Stimulated activated CD8-positive, alpha-beta memory T cell treated with anti-CD3 and anti-CD28 coated beads, Interleukin-12 subunit alpha, Interleukin-12 subunit beta, amount 100 ng/mL, for 1 hour (primary cell): Measurements from ENCODE around the gene SLC6A3.

ENCODE experiments used
- DNase-seq: peaks from one replicate; pipeline ENCODE4 v3.0.0-alpha.2; 2020; ENCODE audit warnings: low read depth

Gene SLC6A3

GRCh38 chr5:1445313-1445688 is at the start of gene SLC6A3:
Gene SLC6A3, minus strand, starts transcription at chr5:1445440. Its CDS starts 2,243 bp downstream, at chr5:1443197.
- no peak for DNase-seq

GRCh38 chr5:1493941-1494340 is 48.7 kb upstream of the SLC6A3 start:
- DNase-seq: no peak

GRCh38 chr5:1493413-1493812 is 48.2 kb upstream of the SLC6A3 start:
- DNase-seq: no peak

DNA sequence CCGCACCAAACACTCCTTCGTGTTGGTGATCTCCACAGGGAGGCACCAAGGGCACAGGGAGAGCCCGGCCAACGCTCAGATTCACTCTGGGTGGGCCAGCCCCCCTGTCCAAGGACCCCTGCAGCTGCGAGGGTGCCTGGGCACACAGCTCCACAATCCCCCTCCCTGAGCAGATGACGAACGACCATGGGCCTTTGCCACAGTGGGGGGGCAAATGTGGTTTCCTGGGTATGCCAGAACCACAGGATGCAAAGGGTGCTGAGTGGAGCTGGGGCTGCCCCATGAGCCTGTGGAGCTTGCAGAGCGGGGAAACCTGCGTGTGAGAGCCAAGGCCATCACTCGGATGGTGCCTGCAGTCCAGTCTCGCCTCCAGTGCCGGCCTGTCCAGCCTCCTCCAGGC is 47.5 kb upstream of the SLC6A3 start:
- DNase-seq: no peak

DNA sequence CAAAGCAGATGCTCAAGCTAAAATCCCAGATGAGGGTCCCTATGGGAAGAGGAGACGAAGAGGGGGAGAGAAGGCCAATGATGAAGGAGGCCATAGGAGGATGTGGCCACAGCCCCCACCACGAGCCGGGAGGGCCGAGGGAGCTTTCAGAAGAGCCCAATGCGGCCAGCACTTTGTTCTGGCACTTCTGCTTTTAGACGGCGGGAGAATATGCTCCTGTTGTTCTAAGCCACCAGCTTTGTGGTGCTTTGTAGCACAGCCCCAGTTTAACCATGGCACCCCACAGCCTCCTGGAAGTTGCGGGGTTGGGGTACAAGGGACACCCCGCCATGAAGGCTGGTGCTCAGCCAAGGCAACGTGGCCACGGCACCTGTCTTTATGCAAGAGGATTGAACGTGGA is 45.1 kb upstream of the SLC6A3 start:
- DNase-seq: no peak

- DNase-seq: no peak
Measured at GRCh38 chr5:1489754-1490153, 44.5 kb upstream of the SLC6A3 start.

GRCh38 chr5:1488882-1489680 is 43.8 kb upstream of the SLC6A3 start:
- no peak for DNase-seq

- no peak for DNase-seq
Measured at GRCh38 chr5:1487079-1487764, 42.0 kb upstream of the SLC6A3 start.

DNA sequence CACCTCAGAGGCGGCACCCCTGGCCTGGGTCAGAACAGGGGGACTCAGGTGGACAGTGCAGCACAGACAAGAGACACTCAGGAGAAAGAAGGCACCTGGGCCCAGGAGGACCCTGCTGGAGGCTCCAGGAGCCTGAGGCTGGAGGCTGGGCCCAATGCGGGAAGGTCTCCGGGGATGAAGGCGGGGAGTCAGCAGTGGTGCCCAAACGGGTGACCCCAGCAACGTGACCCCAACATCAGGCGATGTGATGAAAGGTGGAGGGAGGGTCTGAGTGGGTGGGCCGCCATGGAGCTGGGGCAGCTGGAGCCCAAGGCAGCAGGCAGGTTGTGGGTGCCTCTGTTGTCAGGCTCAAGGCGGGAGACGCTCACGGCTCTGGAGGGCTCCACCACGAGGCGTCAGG is 41.0 kb upstream of the SLC6A3 start:
- no peak for DNase-seq

GRCh38 chr5:1485579-1486118 is 40.4 kb upstream of the SLC6A3 start:
- no peak for DNase-seq

DNA sequence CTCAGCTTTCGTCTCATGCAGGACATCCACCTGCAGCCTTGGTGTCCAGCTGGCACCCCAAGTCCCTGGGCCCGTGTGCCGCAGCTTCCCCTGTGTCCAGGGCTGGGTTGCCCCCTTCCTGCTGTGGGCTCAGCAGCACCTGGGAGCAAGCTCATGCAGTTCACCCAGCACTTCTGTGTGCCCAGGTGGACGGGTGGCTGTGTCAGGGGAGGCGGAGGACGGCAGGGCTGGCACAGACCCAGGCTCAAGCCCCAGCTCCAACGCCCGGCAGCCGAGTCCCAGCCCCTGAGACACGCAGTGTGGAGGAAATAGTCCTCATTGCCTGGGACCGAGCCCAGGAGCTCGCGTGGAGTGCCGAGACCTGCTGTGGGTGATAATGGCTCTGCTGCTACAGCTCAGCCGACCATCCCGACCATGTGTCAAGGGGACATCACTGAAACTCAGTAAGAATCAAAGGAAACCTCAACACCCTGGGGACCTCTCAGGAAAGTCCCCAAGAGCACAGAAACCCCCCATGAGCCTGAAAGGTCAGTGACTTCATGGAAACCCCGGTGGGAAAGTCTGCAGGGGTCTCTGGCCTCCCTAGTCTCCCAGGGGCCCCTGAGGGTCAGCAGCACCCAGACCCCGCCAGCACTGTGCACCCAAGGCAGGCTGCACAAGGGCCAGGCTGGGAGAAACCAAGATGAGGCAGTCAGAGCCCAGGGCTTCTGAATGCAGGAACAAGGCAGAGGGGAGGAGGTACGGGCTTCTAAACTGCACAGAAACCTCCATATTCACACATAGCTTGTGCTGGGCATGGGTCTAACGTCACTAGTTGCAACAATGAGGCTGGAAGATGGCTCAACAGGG is 39.7 kb upstream of the SLC6A3 start:
- no peak for DNase-seq

DNA sequence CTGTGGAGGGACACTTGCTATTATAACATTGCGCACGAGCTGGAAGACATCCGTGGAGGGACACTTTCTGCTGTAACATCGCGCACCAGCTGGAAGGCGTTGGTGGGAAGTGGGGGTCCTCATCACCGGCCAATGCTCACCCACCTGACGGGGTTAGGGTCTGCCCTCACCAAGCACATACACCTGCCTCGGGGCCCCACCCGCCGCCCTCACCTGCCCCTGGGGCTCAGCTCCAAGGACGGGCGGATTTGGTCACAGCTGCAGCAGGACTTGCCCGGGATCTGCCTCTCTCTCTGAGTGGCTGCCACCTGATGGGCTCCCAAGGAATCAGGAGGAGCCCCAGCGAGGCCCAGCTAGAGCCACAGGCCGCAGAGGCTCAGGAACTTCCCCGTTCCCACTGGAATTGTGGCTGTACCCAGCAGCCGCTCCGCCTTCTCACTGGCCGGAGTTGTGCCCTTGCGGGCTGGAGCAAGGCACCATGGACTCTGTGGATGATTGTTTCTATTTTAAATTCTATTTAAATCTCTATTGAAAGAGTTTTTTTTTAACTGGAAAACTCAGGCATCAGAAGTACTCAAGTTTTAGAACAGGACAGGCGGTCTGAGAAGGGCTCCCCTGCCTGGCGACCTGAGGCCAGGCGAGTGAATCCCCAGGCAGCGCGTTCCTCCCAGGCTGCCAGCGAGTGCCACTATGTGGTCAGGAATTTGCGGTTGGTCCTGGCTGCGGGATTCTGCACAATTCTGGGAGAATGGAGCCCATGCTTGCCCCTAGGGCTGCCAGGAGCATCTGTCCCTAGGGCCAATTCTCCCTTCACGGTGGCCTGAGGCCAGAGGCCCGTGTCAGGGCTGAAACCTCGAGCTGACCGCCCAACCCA is 38.9 kb upstream of the SLC6A3 start:
- no peak for DNase-seq

GRCh38 chr5:1483064-1483463 is 37.8 kb upstream of the SLC6A3 start:
- DNase-seq: no peak

DNA sequence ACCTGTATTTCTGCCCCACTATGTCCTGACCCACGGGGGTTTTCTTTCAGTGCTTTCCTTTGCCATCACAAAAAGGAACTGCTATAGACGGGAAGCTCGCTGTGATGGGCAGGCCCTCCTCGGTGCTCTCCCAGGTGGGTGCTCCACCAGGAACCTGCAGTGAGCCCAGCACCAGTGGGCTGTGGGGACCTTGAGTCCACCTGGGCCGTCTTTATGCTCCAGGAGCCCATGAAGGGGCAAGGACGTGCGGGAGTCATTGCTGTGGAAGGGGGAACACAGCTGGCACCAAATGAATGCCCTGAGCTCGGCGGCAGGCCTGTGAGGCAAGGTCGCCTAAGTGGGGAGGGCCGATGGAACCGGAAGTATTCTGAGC is 36.7 kb upstream of the SLC6A3 start:
- DNase-seq: no peak

- DNase-seq: no peak
Measured at GRCh38 chr5:1481266-1481958, 36.2 kb upstream of the SLC6A3 start.

DNA sequence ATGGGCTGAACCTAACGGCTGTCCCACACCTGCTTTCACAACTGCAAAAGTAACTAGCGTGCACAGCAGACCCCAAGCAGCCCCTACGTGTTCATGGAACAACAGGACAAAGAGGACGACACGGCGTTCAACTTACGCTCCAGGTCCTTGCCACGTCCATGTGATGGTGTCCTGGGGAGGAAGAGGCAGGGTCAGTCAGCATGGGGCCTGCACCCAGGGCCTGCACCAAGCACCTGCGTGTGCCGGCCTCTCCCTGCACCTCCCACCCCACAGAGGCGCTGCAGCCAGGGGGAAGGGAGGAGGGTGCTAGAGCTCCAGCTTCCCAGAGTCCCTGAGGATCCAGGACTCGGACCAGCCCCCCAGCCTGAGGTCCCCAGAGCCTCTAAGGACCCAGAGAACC is 35.6 kb upstream of the SLC6A3 start:
- no peak for DNase-seq

DNA sequence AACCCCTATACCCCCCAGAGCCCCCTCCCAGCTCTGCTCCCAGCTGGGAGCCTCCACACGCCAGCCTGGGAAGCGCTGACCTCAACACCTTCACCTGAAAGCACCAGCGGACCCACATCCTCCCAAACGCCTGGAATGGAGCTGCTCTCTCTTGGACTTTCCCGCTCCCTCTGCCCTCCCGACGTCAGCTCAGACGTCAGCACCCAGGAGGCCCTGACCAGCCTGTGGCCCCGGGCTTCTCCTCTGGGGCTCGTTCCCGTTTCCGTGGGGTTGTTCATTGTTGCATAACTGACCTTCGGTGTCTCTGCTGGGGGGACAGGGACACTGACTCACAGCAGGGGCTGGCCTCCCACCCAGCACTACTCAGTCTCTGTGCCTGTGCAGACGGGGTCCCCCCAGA is 35.0 kb upstream of the SLC6A3 start:
- DNase-seq: no peak

DNA sequence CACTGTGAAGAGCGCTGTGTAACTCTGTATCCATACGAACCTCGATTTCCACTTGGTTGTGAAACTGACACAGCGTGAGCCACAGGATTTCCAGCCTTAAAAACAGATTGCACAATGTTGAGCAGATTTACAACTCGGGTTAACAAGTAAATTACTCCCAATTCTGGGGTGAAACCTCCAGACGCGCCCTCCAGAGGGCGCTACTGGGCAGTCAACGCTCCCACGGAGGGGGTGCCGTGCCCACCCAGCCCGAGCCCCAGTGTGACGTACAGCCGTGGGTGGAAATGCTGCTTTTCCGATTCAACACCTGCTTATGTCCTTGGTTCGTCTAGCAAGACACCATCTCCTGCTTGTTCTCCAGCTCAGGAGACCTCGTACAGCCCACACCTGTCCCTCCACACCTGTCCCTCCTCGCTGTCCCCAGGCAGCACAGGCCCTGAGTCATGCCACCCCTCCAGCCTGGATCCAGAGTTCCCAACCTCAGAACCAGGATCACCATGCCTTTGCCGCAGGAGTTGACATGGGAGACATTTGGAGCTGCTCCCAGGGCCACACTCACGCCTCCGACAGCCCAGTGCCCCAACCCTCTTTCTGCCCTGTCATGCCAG is 34.4 kb upstream of the SLC6A3 start:
- peak; percentile 25 for DNase-seq

DNA sequence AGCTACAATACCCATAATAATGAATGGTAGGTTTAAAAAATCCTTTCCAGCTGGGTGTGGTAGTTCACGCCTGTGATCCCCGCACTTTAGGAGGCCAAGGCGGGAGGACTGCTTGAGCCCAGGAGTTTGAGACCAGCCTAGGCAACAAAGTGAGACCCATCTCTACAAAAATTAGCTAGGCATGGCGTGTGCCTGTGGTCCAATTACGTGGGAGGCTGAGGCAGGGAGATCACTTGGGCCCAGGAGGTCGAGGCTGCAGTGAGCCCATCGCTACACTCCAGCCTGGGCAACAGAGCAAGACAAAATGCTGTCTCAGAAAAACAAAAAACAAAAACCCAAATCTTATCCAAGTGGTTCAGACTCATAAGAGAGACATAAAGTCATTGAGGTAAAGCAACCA is 33.8 kb upstream of the SLC6A3 start:
- DNase-seq: no peak

- no peak for DNase-seq
Measured at GRCh38 chr5:1478271-1479035, 33.2 kb upstream of the SLC6A3 start.
